Kidney tubule cell (primary cell): ENCODE results near the gene TRIM54.
"Not testable (repeated sequence)": the region's sequence is repeated elsewhere in the genome, so short reads cannot be mapped to it uniquely, and the experiment has no call there.

Source experiments
- DNase-seq: peaks from one replicate; pipeline ENCODE4 v3.0.0-alpha.2; 2018; ENCODE audit warnings: low spot score

Gene TRIM54

DNA sequence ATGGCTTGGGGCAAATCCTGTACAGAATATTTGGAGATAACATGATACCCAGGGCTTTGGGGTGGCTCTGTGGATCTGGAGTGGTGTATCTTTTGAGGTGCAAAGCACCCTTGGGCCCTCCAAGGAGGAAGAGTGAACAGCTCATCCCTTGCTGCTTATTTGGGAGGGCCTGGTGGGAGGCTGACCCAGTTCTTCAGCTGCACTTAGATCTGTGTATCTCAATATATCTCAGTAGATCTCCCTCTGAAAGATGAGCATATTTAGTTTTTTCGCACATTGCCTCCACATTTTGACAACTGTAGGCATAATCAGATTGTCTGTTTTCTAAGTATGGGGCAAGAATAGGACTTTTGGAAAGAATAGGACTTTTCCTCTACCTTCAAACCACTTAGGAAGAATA lies 2.8 kb downstream of the TRIM54 start:
- DNase-seq = no peak

DNA sequence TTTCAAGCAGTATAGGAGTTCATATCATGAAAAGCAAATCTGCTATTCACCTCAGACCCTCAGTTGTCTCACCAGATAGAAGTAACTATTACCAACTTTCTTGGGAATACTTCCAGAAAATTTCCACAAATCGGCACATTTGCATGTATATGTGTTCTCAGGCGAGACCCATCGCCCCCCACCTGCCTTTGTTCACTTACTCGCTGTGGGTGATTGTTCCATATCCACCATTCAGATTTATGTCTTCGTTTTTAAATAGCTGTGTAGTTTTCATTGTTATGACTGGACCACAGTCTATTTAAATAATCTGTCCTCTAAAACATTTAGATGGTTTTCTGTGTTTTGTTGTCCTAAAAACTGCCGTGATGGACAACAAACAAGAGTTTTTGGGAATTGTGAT lies 3.3 kb downstream of the TRIM54 start:
- DNase-seq = no peak

DNA sequence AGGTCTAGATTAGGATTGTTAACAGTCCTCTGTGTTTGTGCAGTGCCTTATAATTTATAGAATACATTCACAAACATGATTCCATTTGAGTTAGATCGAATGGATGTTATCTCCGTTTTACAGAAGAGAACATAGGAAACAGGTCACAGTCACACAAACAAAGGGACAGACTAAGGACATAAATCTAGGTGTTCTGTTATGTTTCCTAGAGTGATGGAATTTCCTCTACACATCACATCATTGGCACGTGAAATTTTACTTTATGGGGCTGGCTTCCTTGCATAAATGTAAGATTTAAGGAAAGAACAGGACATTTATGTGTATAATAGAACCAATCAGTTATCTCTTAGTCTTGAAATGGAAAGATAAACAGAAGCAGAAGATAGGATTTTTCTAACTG lies 6.4 kb downstream of the TRIM54 start:
- no peak for DNase-seq

DNA sequence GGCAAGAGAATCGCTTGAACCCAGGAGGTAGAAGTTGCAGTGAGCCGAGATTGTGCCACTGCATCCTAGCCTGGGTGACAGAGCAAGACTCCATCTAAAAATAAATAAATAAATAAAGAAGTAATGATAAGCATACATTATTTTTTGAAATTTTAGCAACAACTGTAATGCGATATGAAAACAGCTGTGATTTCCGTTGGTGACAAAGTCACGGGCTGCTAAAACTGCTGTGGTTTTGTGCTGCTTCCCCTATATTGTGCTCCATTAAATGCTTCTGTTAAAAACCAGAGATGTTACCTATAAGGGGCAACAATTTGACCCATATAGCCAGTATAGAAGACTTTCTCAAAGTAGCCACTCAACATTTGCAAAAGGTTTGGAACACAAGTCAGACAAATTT lies 8.3 kb downstream of the TRIM54 start:
- no peak for DNase-seq

DNA sequence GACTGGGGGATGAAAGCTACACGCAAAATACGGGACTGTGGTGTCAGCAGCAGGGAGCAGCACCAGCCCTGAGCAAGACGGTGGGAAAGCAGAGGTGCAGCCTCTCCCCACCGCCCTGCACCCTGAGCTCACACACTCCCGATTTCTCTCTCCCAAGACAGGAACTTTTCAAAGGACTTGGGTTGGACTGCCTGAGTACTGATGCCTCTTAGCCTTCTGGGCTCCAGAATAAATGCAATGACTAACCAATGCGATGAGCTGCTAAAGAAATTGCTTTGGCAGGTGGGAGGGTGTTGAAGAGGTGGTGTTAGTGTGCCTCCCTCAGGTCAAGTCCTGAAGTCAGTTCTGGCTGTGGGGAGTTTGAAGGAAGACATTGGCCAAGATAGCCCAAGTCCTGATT lies 9.6 kb downstream of the TRIM54 start:
- no peak for DNase-seq

DNA sequence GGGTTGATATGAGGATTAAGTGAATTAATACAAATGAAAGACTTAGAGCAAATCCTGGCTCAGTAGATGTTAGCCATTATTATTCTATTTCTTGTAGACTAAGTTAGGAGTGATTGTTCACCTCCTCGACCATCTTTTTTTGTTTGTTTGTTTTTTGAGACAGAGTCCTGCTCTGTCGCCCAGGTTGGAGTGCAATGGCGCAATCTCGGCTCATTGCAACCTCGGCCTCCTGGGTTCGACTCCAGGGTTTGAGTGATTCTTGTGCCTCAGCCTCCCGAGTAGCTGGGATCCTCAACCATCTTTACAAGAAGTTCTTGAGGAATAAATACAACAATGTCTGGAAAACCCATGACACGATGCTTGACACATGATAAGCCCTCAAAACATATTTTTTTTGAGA lies 12.7 kb downstream of the TRIM54 start:
- DNase-seq = no peak

DNA sequence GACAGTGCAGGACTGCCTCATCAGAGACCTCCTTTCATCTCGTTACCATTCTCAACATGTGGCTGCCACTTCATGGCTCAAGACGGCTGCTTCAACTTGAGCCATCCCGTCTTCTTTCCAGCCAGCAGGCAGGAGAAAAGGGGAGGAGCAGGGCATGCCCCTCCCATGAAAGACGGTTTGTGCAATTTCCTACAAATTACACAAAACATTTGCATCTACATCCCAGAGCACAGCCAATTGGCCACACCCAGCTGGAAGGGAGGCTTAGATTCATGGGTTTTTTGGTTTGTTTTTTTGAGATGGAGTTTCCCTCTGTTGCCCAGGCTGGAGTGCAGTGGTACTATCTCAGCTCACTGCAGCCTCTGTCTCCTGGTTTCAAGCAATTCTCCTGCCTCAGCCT lies 14.3 kb downstream of the TRIM54 start:
- no peak for DNase-seq

DNA sequence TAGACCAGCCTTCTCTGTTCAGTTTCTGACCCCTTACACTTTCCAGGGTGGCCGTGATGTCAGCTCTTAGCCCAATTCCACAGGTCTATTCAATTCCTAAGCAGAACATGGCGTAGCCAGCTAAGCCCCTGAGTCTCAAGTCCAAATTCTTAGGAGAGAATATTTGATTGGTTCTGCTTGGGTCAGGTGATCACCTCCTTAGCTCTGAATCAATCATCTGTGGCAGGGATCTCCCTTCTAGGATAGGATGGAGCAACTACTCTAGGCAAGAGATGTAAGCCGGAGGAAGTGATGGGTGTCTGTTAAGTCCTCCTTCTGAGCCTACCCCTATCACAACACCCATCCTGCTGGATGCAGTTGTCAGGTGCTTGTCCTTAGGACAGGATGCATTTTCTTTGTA lies 15.0 kb downstream of the TRIM54 start:
- no peak for DNase-seq

DNA sequence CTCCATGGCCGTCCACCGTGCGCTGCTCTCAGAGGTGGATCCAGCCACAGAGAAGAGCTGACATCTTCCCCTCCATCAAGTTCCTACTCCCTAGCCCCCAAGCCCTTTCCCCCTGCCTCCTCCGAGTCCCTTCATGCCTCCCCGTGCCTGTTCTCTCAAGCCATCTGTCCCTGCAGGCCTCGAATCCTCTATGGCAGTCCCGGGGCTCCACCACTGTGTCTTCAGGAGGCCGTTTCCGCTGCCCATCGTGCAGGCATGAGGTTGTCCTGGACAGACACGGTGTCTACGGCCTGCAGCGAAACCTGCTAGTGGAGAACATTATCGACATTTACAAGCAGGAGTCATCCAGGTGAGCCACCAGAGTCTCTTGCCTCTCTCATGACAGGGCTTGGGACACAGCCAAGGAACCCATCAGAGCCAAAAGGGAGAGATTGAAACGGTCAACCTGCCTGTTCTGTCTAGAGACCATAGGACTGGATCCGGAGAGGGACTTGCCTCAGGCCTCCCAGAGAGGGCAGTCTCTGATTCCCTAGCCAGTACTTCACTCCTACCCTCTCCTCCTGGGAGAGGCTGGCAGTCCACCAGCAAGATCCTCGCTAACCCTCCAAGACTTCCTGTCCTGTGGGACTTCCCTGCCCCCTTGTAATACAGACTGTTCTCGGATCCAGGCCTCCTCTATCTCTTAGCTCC lies 16.3 kb downstream of the TRIM54 start:
- no peak for DNase-seq

DNA sequence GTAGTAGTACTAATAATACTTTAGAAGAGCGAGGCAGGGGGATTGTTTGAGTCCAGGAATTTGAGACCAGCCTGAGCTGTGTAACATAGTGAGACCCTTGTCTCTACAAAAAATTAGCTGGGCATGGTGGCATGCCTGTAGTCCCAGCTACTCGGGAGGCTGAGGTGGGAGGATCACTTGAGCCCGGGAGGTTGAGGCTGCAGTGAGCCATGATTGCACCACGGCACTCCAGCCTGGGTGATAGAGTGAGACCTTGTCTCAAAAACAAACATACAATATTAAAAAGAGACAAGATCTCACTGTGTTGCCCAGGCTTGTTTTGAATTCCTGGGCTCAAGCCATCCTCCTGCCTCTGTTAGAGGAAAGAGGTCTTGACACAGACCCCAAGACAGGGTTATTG lies 18.4 kb downstream of the TRIM54 start:
- not testable (repeated sequence) for DNase-seq

DNA sequence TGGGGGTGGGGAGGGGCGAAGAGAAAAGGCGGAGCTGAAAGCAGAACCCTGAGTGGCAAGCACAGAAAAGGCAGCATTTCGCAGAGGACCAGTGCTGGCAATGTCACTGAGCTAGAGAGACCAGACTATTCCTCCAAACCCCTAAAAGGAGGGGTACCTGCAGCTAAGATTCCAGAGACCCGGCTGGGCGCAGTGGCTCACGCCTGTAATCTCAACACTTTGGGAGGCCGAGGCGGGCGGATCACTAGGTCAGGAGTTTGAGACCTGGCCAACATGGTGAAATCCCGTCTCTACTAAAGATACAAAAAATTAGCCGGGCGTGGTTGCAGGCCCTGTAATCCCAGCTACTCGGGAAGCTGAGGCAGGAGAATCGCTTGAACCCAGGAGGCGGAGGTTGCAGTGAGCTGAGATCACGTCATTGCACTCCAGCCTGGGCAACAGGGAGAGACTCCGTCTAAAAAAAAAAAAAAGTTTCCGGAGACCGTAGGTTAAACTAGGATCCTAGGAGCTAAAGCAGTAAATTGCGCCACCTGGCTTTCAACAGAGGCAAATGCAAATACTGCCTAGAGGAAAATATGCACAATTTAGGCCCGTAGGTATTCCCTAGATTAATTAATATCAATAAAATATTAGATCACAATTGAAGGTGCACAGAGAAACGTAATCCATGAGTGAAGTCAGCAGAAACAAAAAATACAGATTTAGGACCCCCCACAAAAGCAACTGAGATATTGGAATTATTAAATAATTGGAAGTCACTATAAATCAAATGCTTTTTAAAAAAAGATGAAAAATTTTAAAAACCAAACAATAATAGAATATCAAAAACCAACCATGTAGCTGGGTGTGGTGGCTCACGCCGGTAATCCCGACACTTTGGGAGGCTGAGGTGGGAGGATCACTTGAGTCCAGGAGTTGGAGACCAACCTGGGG lies 21.1 kb downstream of the TRIM54 start:
- DNase-seq = peak; percentile 82

DNA sequence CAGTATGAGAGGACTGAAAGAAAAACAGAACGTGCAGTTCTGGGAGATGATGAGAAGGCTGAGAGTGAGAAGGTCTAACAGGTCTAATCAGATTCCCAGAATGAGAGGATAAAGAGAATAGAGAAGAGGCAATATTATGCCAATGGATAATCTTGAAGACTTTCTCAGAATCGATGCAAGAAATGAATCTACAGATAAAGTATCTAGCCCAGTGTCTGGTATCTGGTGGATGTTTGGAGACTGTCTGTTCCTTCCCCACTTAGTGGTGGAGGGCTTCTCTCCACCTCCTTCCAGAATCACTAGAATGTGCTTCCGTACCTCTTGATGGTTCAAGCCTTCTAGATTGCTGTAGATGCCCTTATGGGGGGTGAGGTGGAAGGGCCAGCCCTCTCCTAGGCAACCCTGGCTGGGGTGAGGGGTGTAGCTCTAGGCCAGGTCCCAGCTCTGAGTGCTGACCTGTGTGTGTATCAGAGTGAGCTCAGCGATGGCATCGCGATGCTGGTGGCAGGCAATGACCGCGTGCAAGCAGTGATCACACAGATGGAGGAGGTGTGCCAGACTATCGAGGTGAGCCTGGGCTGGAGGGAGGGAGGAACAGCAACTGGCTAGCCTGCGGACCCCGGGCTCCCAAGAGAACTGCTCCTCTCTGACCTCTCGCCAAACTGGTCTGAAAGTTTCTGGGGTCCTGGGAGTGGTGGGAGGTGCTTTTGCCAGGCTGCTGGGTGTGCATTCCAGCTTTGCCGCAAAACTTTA lies 22.4 kb downstream of the TRIM54 start:
- DNase-seq = no peak

DNA sequence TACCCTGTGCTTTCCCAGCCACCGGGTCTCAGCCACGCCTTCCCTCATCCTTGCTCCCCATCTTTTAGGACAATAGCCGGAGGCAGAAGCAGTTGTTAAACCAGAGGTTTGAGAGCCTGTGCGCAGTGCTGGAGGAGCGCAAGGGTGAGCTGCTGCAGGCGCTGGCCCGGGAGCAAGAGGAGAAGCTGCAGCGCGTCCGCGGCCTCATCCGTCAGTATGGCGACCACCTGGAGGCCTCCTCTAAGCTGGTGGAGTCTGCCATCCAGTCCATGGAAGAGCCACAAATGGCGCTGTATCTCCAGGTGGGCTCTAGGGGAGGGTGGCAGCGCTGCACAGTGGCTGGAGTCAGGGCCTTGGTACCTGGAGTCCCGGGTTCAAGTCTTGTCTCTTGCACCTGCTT lies 23.3 kb downstream of the TRIM54 start:
- no peak for DNase-seq

DNA sequence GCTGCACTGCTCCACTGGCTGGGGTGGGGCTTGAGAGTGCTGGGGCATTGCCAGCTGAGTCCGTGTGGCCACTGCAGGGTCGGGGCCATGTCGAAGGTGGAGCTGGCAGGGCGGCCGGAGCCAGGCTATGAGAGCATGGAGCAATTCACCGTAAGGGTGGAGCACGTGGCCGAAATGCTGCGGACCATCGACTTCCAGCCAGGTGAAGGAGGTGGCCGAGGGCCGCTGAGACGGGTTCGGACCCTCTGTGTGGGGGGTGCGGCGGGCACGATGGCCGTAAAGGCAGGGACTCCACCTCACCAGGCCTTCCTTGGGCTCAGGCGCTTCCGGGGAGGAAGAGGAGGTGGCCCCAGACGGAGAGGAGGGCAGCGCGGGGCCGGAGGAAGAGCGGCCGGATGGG lies 23.9 kb downstream of the TRIM54 start:
- no peak for DNase-seq

DNA sequence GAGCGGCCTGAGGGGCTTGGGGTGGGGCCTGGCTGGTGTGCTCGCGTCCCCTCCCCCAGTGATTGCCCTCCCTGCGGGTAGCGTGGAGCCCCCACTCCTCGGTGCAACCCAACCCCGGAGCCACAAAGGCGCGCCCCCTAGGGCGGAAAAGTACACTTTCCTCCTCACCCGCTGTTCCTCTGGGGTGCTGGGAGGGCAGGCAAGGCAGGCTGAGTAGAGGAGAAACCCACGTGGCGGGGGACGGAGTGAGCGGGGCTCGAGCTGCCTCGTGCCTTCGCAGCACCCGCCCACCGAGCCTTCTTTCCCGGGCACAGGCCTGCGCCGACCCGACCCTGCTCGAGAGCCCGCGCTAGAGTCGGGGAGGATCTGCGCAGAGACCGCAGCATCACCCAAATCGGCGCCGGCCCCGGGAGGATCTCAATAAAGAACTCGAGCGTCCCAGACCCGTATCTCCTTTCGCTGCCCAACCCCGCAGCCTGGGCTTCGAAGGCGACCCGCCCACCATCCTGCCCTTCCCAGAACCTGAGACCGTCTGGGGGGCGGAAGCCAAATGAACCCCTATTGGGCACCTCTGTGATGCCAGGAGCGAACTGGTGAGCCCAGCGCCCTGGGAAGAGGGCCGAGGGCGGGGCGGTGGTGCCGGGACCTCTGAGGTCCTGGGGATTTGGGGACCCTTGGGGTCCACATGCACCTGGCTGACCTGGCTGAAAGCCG lies 24.5 kb downstream of the TRIM54 start:
- no peak for DNase-seq

DNA sequence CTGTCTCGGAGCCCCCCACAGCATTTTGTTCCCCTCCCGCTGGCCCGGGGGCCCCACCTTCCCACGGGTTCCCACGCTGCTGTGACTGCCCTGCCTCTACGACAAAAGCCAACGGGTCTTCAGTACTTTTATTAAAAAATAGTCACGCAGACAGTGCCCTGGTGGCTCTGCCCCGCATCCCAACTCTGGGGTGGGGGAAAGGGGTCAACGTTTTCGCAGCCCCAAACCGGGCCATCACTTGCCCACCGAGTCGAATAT lies 25.0 kb downstream of the TRIM54 start:
- no peak for DNase-seq

DNA sequence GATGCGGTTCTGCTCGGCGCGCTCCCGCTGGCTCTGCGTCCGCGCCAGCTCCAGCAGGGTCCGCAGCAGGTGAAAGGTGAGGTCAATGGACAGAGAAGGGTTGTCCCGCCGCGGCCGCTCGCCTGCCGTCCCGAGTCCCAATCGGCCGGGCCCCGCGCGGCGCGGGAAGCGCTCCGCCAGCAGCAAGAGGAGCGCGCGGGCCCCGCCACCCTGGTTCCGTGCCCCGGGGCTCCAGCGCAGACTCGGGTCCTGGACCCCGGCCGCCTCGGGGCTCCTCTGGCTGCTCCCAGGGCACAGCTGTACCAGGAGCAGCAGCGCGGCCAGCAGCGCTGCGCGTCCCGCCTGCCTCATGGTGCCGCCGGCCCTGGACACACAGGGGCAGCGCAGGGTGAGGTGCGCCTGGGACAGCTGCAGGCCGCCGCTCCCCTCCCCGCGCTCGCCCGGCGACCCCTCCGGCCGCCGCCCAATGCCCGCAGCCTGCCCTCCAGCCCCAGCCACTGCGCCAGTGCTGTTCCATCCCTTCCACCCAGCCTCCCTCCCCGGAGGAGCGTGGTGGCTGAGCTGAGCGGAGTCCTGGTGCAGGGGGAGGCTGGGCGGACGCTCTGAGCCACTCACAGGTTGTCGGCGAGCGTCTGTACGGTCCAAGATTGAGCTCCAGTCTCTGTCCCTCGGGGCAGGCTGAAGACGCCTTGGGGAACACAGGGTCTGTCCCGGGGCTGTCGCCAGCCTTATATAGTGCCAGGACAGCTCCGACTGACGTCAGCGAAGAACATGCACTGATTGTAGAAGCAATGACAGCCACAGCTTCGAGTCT lies 25.5 kb downstream of the TRIM54 start:
- no peak for DNase-seq

DNA sequence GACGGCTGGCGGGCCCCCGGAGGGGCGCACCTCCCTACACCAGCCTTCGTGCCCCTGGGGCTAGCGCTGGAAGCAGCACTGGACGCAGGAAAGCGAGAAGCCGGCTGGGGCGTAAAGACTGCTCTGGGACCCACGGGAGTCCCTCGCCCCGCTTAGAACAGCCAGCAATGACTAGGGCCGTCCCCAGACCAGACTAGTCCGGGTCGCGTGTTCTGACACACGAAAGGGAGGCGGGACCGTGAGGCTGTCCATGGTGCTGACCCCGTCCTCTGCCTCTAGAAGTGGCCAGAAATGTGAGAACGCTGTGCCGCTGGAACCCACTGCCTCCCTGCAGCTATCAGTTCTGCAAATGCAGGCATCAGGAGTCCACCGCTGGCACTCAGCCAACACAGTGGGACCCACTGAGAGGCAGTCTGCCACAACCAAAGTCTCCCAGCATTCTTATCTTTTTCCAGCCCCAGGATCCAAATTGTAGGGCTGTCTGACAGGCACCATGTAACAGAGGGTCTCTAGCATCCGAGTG lies 26.2 kb downstream of the TRIM54 start, which contains the start of gene UCN:
TSS of gene UCN (minus strand) at position 87 of the 523 bp plus-strand sequence. CDS start 550 bp downstream, outside the sequence.
- DNase-seq = peak; percentile 25

DNA sequence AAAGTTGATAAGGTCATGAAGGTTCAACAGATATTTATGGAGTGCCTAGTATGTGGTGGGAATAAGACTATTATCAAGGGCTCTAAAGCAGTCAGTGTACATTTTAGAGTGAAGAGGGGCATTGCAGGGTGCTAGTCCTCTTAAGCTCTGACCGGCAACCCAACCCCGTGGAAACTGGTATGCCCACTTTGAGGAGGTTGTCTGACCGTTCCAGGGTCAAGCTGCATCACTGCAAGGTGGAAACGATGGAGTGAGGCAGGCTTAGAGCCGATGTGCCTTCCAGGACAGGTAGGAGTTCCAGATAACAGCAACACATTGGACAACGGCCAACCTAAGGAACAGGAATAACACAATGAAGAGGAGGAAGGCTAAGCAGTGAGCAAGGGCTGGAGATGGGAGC lies 27.4 kb downstream of the TRIM54 start:
- no peak for DNase-seq

DNA sequence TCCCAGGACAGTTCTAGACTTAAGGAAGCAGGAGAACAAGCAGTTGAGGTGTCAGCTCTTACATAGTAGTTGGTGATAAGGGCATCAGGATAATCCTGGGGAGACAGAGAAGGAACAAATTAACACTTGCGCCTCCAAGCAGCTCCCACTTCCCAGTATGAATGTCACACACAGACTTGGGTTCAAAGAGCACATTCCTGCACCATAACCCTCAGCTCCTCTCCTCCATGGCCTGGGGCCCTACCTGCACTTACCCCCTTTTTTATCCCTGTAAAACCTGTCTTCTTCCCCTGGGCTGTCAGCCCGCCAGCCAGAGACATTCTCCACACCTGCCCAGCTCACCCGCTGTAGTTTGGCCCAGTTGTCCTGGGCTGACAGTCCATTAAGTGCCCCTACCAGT lies 29.9 kb downstream of the TRIM54 start:
- DNase-seq = no peak
